HepG2 (cell line): Measurements from ENCODE around the gene GRB2. TPM values are rescaled to one million over a fixed set of nuclear protein-coding genes. Genes with fewer than 3 reads are reported as not detected.

Source experiments
- ELF3 ChIP-seq: IDR thresholded peaks from 2 replicates; pipeline ENCODE4 v1.6.1; 2016; ENCODE audit warnings: missing genetic modification reagents, missing compliant biosample characterization
- FOSL2 ChIP-seq: sonication (generic); formaldehyde crosslinking; IDR thresholded peaks from 2 replicates; pipeline ENCODE4 v1.4.0; 2020; ENCODE audit warnings: missing genetic modification reagents
- FOXP4 ChIP-seq: sonication (generic); formaldehyde crosslinking; IDR thresholded peaks from 2 replicates; pipeline ENCODE4 v1.4.0; 2020; ENCODE audit warnings: missing genetic modification reagents
- HMG20B ChIP-seq: conservative IDR thresholded peaks from 2 replicates; pipeline ENCODE4 v1.6.1; 2016; ENCODE audit warnings: missing genetic modification reagents, missing compliant biosample characterization
- KLF16 ChIP-seq, 2 experiments: sonication (generic) in 1 of 2; formaldehyde crosslinking in 1 of 2; IDR thresholded peaks; 2 replicates each; pipeline versions ENCODE4 v1.6.1 to v1.8.0; 2016 to 2023; ENCODE audit warnings: missing genetic modification reagents in 2 of 2, missing compliant biosample characterization in 1 of 2
- MIER2 ChIP-seq: IDR thresholded peaks from 2 replicates; pipeline ENCODE4 v1.6.1; 2016; ENCODE audit warnings: missing biosample characterization, missing genetic modification reagents
- MXD3 ChIP-seq: IDR thresholded peaks from 2 replicates; pipeline ENCODE4 v1.6.1; 2016; ENCODE audit warnings: mild to moderate bottlenecking, missing biosample characterization, missing genetic modification reagents
- MYNN ChIP-seq: sonication (generic); formaldehyde crosslinking; IDR thresholded peaks from 2 replicates; pipeline ENCODE4 v1.4.0; 2020; ENCODE audit warnings: mild to moderate bottlenecking, low read depth, missing genetic modification reagents
- REXO4 ChIP-seq: sonication (generic); formaldehyde crosslinking; IDR thresholded peaks from 2 replicates; pipeline ENCODE4 v1.8.0; 2022; ENCODE audit warnings: missing genetic modification reagents, mild to moderate bottlenecking, borderline replicate concordance
- SUZ12 ChIP-seq: fragments of 150-350 bp; IDR thresholded peaks from 2 replicates; pipeline ENCODE4 v1.6.1; 2014; ENCODE audit warnings: low read depth, low read length
- THYN1 ChIP-seq: sonication (generic); formaldehyde crosslinking; IDR thresholded peaks from 2 replicates; pipeline ENCODE4 v1.8.1; 2023; ENCODE audit warnings: low read depth, mild to moderate bottlenecking, moderate library complexity, missing genetic modification reagents, borderline replicate concordance
- ZNF333 ChIP-seq: sonication (generic); formaldehyde crosslinking; IDR thresholded peaks from 2 replicates; pipeline ENCODE4 v1.4.0; 2020; ENCODE audit warnings: mild to moderate bottlenecking, missing genetic modification reagents, borderline replicate concordance
- ZNF558 ChIP-seq: sonication (generic); formaldehyde crosslinking; IDR thresholded peaks from 2 replicates; pipeline ENCODE4 v1.9.0; 2022; ENCODE audit warnings: mild to moderate bottlenecking, missing genetic modification reagents, borderline replicate concordance
- ZNF777 ChIP-seq: sonication (generic); formaldehyde crosslinking; IDR thresholded peaks from 2 replicates; pipeline ENCODE4 v1.4.0; 2020; ENCODE audit warnings: missing genetic modification reagents
- ZNF83 ChIP-seq: sonication (generic); formaldehyde crosslinking; IDR thresholded peaks from 2 replicates; pipeline ENCODE4 v1.4.0; 2020; ENCODE audit warnings: missing genetic modification reagents, mild to moderate bottlenecking, borderline replicate concordance
- ZSCAN30 ChIP-seq: sonication (generic); formaldehyde crosslinking; IDR thresholded peaks from 2 replicates; pipeline ENCODE4 v1.5.0; 2020; ENCODE audit warnings: mild to moderate bottlenecking, missing genetic modification reagents
- polyA plus RNA-seq, 8 experiments: library from polyadenylated mRNA; depleted of rRNA in 3 of 8; stranded (reverse) in 7 of 8; unstranded in 1 of 8; fragments of >200 nt; fragmentation: Illumina TruSeq in 4 of 8; extraction: Trizol in 4 of 8; gene quantifications; 2 replicates each; pipeline versions ENCODE4 v1.2.1 to v1.2.3, GENCODE V29; 2011 to 2016; ENCODE audit warnings: low read depth in 4 of 8, missing spikeins in 1 of 8, mixed read lengths in 1 of 8; ENCODE audit not compliant: insufficient read depth in 1 of 8
- total RNA-seq, 5 experiments: library from RNA; depleted of rRNA; stranded (reverse); fragments of >200 nt; fragmentation: Illumina TruSeq; extraction: Trizol; gene quantifications; 2 replicates each; pipeline ENCODE4 v1.2.3, GENCODE V29; 2016; ENCODE audit warnings: low read depth in 1 of 5
- TF ChIP-seq, protein P1 (sequence below): sonication (generic); formaldehyde crosslinking; IDR thresholded peaks from 2 replicates; pipeline ENCODE4 v1.5.0; 2020; ENCODE audit warnings: mild to moderate bottlenecking, missing genetic modification reagents
- TF ChIP-seq, protein P2 (sequence below): sonication (generic); formaldehyde crosslinking; IDR thresholded peaks from 2 replicates; pipeline ENCODE4 v1.4.0; 2020; ENCODE audit warnings: missing genetic modification reagents, mild to moderate bottlenecking, borderline replicate concordance
- TF ChIP-seq, protein P3 (sequence below): sonication (generic); formaldehyde crosslinking; IDR thresholded peaks from 2 replicates; pipeline ENCODE4 v1.4.0; 2020; ENCODE audit warnings: missing genetic modification reagents, borderline replicate concordance

GRB2 gene
- total and polyA plus RNA-seq, 2 of the 13 experiments (the other 11 are each of a cell fraction or from before 2014, with no cell fraction given) = 84.6 to 92.3 TPM

DNA sequence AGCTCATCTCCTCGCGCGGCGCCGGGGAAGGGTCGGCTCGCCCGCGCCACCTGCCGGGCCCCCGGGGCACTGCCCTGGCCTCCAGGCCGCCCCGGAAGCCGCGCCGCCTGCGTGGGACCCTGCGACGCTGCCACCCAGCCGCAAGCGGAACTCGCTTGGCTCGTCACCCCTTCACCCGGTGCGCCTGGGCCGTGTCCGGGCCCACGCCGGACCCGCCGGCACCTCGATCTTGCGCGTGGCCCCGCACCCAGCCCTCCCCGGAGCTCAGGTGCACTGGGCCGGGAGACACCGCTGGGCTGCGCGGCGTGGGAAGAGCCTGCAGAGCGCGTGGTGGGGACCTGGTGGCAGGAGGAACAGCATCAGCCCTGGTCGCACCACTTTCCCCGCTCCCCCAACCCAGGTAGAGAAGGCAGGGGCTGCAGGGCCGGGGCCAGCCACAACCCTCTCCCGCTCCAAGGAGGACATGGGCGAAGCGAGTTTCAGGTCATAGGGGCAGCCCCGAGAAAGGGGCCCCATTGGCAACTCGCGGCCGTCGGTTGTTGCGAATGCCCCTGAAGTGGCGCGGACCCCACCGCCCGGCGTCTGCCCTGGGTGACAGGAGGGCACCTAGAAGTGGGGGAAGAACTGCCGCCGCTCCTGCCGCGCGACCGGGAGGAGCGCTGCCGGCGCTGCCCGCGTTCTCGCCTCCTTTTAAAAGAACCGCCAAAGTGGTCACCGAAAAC lies 134.1 kb downstream of the GRB2 start (continued):
- TF ChIP-seq MIER2 = 0 out of 2 replicates have a peak, but pooled peaks have one; percentile 20
- no peak for TF ChIP-seq THYN1 (CRISPR knock-in tag)
- TF ChIP-seq ZNF83 (CRISPR knock-in tag) = no peak
- peak; percentile 83; the same call in 1 of the 2 replicates for TF ChIP-seq ZNF777 (CRISPR knock-in tag)
- TF ChIP-seq, protein P1, sequence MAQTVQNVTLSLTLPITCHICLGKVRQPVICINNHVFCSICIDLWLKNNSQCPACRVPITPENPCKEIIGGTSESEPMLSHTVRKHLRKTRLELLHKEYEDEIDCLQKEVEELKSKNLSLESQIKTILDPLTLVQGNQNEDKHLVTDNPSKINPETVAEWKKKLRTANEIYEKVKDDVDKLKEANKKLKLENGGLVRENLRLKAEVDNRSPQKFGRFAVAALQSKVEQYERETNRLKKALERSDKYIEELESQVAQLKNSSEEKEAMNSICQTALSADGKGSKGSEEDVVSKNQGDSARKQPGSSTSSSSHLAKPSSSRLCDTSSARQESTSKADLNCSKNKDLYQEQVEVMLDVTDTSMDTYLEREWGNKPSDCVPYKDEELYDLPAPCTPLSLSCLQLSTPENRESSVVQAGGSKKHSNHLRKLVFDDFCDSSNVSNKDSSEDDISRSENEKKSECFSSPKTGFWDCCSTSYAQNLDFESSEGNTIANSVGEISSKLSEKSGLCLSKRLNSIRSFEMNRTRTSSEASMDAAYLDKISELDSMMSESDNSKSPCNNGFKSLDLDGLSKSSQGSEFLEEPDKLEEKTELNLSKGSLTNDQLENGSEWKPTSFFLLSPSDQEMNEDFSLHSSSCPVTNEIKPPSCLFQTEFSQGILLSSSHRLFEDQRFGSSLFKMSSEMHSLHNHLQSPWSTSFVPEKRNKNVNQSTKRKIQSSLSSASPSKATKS (CRISPR knock-in tag) = no peak
- TF ChIP-seq ELF3 (CRISPR knock-in tag) = peak; percentile 68
- TF ChIP-seq, protein P2, sequence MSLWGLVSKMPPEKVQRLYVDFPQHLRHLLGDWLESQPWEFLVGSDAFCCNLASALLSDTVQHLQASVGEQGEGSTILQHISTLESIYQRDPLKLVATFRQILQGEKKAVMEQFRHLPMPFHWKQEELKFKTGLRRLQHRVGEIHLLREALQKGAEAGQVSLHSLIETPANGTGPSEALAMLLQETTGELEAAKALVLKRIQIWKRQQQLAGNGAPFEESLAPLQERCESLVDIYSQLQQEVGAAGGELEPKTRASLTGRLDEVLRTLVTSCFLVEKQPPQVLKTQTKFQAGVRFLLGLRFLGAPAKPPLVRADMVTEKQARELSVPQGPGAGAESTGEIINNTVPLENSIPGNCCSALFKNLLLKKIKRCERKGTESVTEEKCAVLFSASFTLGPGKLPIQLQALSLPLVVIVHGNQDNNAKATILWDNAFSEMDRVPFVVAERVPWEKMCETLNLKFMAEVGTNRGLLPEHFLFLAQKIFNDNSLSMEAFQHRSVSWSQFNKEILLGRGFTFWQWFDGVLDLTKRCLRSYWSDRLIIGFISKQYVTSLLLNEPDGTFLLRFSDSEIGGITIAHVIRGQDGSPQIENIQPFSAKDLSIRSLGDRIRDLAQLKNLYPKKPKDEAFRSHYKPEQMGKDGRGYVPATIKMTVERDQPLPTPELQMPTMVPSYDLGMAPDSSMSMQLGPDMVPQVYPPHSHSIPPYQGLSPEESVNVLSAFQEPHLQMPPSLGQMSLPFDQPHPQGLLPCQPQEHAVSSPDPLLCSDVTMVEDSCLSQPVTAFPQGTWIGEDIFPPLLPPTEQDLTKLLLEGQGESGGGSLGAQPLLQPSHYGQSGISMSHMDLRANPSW (CRISPR knock-in tag) = no peak
- TF ChIP-seq REXO4 = peak; percentile 50; the same call in 1 of the 2 replicates
- peak; percentile 94; the same call in 1 of the 2 replicates for TF ChIP-seq ZNF333
- TF ChIP-seq FOXP4 (CRISPR knock-in tag) = peak; percentile 9; the same call in 1 of the 2 replicates
- no peak for TF ChIP-seq KLF16 (CRISPR knock-in tag; IDR thresholded peaks at IDR 0.05)
- no peak for TF ChIP-seq SUZ12
- peak; percentile 80; the same call in 1 of the 2 replicates for TF ChIP-seq ZNF558 (CRISPR knock-in tag)
- TF ChIP-seq HMG20B (CRISPR knock-in tag) = no peak
- TF ChIP-seq MYNN = no peak
- TF ChIP-seq, protein P3, sequence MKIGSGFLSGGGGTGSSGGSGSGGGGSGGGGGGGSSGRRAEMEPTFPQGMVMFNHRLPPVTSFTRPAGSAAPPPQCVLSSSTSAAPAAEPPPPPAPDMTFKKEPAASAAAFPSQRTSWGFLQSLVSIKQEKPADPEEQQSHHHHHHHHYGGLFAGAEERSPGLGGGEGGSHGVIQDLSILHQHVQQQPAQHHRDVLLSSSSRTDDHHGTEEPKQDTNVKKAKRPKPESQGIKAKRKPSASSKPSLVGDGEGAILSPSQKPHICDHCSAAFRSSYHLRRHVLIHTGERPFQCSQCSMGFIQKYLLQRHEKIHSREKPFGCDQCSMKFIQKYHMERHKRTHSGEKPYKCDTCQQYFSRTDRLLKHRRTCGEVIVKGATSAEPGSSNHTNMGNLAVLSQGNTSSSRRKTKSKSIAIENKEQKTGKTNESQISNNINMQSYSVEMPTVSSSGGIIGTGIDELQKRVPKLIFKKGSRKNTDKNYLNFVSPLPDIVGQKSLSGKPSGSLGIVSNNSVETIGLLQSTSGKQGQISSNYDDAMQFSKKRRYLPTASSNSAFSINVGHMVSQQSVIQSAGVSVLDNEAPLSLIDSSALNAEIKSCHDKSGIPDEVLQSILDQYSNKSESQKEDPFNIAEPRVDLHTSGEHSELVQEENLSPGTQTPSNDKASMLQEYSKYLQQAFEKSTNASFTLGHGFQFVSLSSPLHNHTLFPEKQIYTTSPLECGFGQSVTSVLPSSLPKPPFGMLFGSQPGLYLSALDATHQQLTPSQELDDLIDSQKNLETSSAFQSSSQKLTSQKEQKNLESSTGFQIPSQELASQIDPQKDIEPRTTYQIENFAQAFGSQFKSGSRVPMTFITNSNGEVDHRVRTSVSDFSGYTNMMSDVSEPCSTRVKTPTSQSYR (CRISPR knock-in tag) = no peak
- no peak for TF ChIP-seq FOSL2 (CRISPR knock-in tag)
- TF ChIP-seq ZSCAN30 (CRISPR knock-in tag) = no peak
- peak; percentile 63 for TF ChIP-seq MXD3 (CRISPR knock-in tag)
